Neuronal stem cell (in vitro differentiated cells): Measurements from ENCODE around the gene C16orf95.

Experiments used
- DNase-seq: peaks from one replicate; pipeline ENCODE4 v3.0.0-alpha.2; 2013; ENCODE audit warnings: low spot score
- H2AFZ ChIP-seq: one replicate; pipeline ENCODE4 v1.6.1; 2013; ENCODE audit warnings: mild to moderate bottlenecking, low read length, inconsistent platforms
- H2AK5ac ChIP-seq: 2 replicates; pipeline ENCODE4 v1.6.1; 2013; ENCODE audit warnings: low read depth, mild to moderate bottlenecking, inconsistent platforms, low read length, moderate library complexity, mixed read lengths
- H2BK120ac ChIP-seq: 2 replicates; pipeline ENCODE4 v1.6.1; 2013; ENCODE audit warnings: low read depth, mild to moderate bottlenecking, inconsistent platforms, low read length, moderate library complexity, mixed read lengths
- H2BK12ac ChIP-seq: one replicate; pipeline ENCODE4 v1.6.1; 2013; ENCODE audit warnings: low read length, inconsistent platforms
- H2BK15ac ChIP-seq: 2 replicates; pipeline ENCODE4 v1.6.1; 2013; ENCODE audit warnings: mild to moderate bottlenecking, low read length, inconsistent platforms, mixed read lengths
- H2BK5ac ChIP-seq: one replicate; pipeline ENCODE4 v1.6.1; 2013; ENCODE audit warnings: inconsistent platforms, mild to moderate bottlenecking, low read length, moderate library complexity
- H3K14ac ChIP-seq: one replicate; pipeline ENCODE4 v1.6.1; 2013; ENCODE audit warnings: low read length, inconsistent platforms
- H3K18ac ChIP-seq: 2 replicates; pipeline ENCODE4 v1.6.1; 2013; ENCODE audit warnings: low read length, inconsistent platforms
- H3K23ac ChIP-seq: 2 replicates; pipeline ENCODE4 v1.6.1; 2013; ENCODE audit warnings: low read depth, mild to moderate bottlenecking, mixed read lengths, low read length, inconsistent platforms; ENCODE audit not compliant: poor library complexity
- H3K27ac ChIP-seq: replicated peaks from 3 replicates; pipeline ENCODE4 v1.5.1; 2013; ENCODE audit warnings: low read length, inconsistent platforms
- H3K27me3 ChIP-seq, 3 experiments: 2 replicates each; pipeline ENCODE4 v1.6.1; 2013; ENCODE audit warnings: low read length in 3 of 3, mild to moderate bottlenecking in 2 of 3, inconsistent platforms in 1 of 3, low read depth in 1 of 3, mixed read lengths in 1 of 3, moderate library complexity in 1 of 3; ENCODE audit not compliant: control insufficient read depth in 3 of 3, insufficient read depth in 3 of 3
- H3K36me3 ChIP-seq, 2 donors: replicated peaks in 1 of 2; 2 replicates each; pipeline ENCODE4 v1.6.1; 2013; ENCODE audit warnings: low read length in 2 of 2; ENCODE audit not compliant: control insufficient read depth in 2 of 2, insufficient read depth in 2 of 2
- H3K4ac ChIP-seq: 2 replicates; pipeline ENCODE4 v1.6.1; 2013; ENCODE audit warnings: inconsistent platforms, mild to moderate bottlenecking, low read length, moderate library complexity
- H3K4me1 ChIP-seq, 2 donors: 1 replicate in 1 of 2; 2 replicates in 1 of 2; pipeline ENCODE4 v1.6.1; 2013; ENCODE audit warnings: low read length in 2 of 2, low read depth in 1 of 2; ENCODE audit not compliant: control insufficient read depth in 2 of 2, insufficient read depth in 1 of 2
- H3K4me2 ChIP-seq: one replicate; pipeline ENCODE4 v1.6.1; 2013; ENCODE audit warnings: mild to moderate bottlenecking, low read length, inconsistent platforms; ENCODE audit not compliant: insufficient read depth, poor library complexity, severe bottlenecking
- H3K4me3 ChIP-seq, 2 donors: 2 replicates each; pipeline ENCODE4 v1.5.1; 2013; ENCODE audit warnings: low read length in 2 of 2, mild to moderate bottlenecking in 2 of 2, inconsistent platforms in 1 of 2, moderate library complexity in 1 of 2
- H3K79me1 ChIP-seq: one replicate; pipeline ENCODE4 v1.6.1; 2013; ENCODE audit warnings: low read depth, mild to moderate bottlenecking, inconsistent platforms, low read length, moderate library complexity
- H3K9ac ChIP-seq: one replicate; pipeline ENCODE4 v1.6.1; 2013; ENCODE audit warnings: mild to moderate bottlenecking, low read depth, low read length, inconsistent platforms; ENCODE audit not compliant: poor library complexity
- H3K9me3 ChIP-seq, 2 donors: replicated peaks in 1 of 2; 2 replicates each; pipeline versions ENCODE3 to v1.6.1; 2013; ENCODE audit warnings: low read length in 2 of 2, mild to moderate bottlenecking in 2 of 2, inconsistent platforms in 1 of 2, low read depth in 1 of 2, mixed read lengths in 1 of 2, moderate library complexity in 1 of 2; ENCODE audit not compliant: control insufficient read depth in 2 of 2, insufficient read depth in 1 of 2
- H4K8ac ChIP-seq: one replicate; pipeline ENCODE4 v1.6.1; 2013; ENCODE audit warnings: low read depth, mild to moderate bottlenecking, inconsistent platforms, low read length, moderate library complexity
- H4K91ac ChIP-seq: one replicate; pipeline ENCODE4 v1.6.1; 2013; ENCODE audit warnings: low read length, low read depth, mild to moderate bottlenecking, inconsistent platforms; ENCODE audit not compliant: poor library complexity
- WGBS, 2 donors: extraction: QIAGEN DNeasy Blood & Tissue Kit; methylation state at CpG; one replicate each; pipeline ENCODE4 v1.1.7; 2013; ENCODE audit warnings: missing lambda C conversion rate in 2 of 2, mixed read lengths in 1 of 2; ENCODE audit not compliant: insufficient read length in 2 of 2, insufficient replicate concordance in 1 of 2; ENCODE audit errors: extremely low coverage in 2 of 2; 5-methylcytosine and 5-hydroxymethylcytosine counted together

The C16orf95 gene

GRCh38 chr16:87344931-87345631 lies 27.9 kb upstream of the C16orf95 start:
- H3K36me3 ChIP-seq, result peaks cover 15 to 35% of the 10 kb centered on the region in 2 donors
- H2BK12ac ChIP-seq, result peak overlapping the region; percentile 58
- no peak overlapping the region for H2BK120ac ChIP-seq
- H2AK5ac ChIP-seq, result peak overlapping the region; percentile 94
- peak overlapping the region; percentile 57 for H3K18ac ChIP-seq
- H2BK15ac ChIP-seq, result peak overlapping the region; percentile 25
- no peak overlapping the region for H3K4me3 ChIP-seq
- H3K14ac ChIP-seq, result peak overlapping the region; percentile 56
- H4K8ac ChIP-seq, result no peak overlapping the region
- no peak overlapping the region for H4K91ac ChIP-seq
- DNase-seq, result no peak
- H3K23ac ChIP-seq, result no peak overlapping the region
- H2AFZ ChIP-seq, result no peak overlapping the region
- H3K4ac ChIP-seq, result peak overlapping the region; percentile 3
- H3K27ac ChIP-seq, result no peak overlapping the region
- no peaks in the 10 kb centered on the region for H3K27me3 ChIP-seq
- H2BK5ac ChIP-seq, result peak overlapping the region; percentile 27
- peaks cover 0 to 2% of the 10 kb centered on the region in 2 donors for H3K9me3 ChIP-seq
- no CpG with 5 or more reads among the region's 17 CpGs for WGBS, 2 donors
- peak overlapping the region; percentile 50 for H3K9ac ChIP-seq
- no peak overlapping the region for H3K4me2 ChIP-seq
- H3K79me1 ChIP-seq, result peaks cover 13% of the 10 kb centered on the region
- peaks cover 0 to 26% of the 10 kb centered on the region in 2 donors for H3K4me1 ChIP-seq

GRCh38 chr16:87344165-87344930 lies 27.2 kb upstream of the C16orf95 start:
- no peak overlapping the region for H3K4ac ChIP-seq
- H3K9ac ChIP-seq, result no peak overlapping the region
- no peak overlapping the region for H4K91ac ChIP-seq
- no peak overlapping the region for H2BK15ac ChIP-seq
- H2AK5ac ChIP-seq, result peak overlapping the region; percentile 94
- H3K4me2 ChIP-seq, result no peak overlapping the region
- H3K27ac ChIP-seq, result no peak overlapping the region
- no peak overlapping the region for H2AFZ ChIP-seq
- no CpG with 5 or more reads among the region's 34 CpGs for WGBS, 2 donors
- no peak overlapping the region for H4K8ac ChIP-seq
- H3K4me3 ChIP-seq, result no peak overlapping the region
- H2BK5ac ChIP-seq, result no peak overlapping the region
- DNase-seq, result no peak
- peaks cover 0 to 2% of the 10 kb centered on the region in 2 donors for H3K9me3 ChIP-seq
- peak overlapping the region; percentile 56 for H3K14ac ChIP-seq
- no peak overlapping the region for H3K23ac ChIP-seq
- no peaks in the 10 kb centered on the region for H3K27me3 ChIP-seq
- no peak overlapping the region for H2BK120ac ChIP-seq
- peak overlapping the region; percentile 57 for H3K18ac ChIP-seq
- peaks cover 0 to 26% of the 10 kb centered on the region in 2 donors for H3K4me1 ChIP-seq
- peaks cover 15 to 37% of the 10 kb centered on the region in 2 donors for H3K36me3 ChIP-seq
- H2BK12ac ChIP-seq, result no peak overlapping the region
- peaks cover 15% of the 10 kb centered on the region for H3K79me1 ChIP-seq

GRCh38 chr16:87343753-87344050 lies 26.5 kb upstream of the C16orf95 start:
- Histone ChIP-seq H4K8ac (no peak overlapping the region), H2BK12ac (peak overlapping the region; percentile 68), H3K27ac (no peak overlapping the region), H2BK5ac (no peak overlapping the region), H3K79me1 (peaks cover 15% of the 10 kb centered on the region), H3K23ac (no peak overlapping the region), H4K91ac (no peak overlapping the region), H3K18ac (peak overlapping the region; percentile 81), H3K9me3 (peaks cover 0 to 4% of the 10 kb centered on the region in 2 donors), H3K27me3 (no peaks in the 10 kb centered on the region), H3K4me3 (no peak overlapping the region), H3K4me2 (no peak overlapping the region), H2BK120ac (no peak overlapping the region), H3K36me3 (peaks cover 19 to 43% of the 10 kb centered on the region in 2 donors), H3K4ac (no peak overlapping the region), H2BK15ac (no peak overlapping the region), H2AK5ac (peak overlapping the region; percentile 18), H2AFZ (no peak overlapping the region), H3K4me1 (peaks cover 0 to 26% of the 10 kb centered on the region in 2 donors), H3K14ac (no peak overlapping the region), H3K9ac (peak overlapping the region; percentile 55)
- DNase-seq, result no peak
- WGBS, 2 donors, result no CpG with 5 or more reads among the region's 11 CpGs
